ENCODE results near the gene DNAJB14.

The DNAJB14 gene

DNA sequence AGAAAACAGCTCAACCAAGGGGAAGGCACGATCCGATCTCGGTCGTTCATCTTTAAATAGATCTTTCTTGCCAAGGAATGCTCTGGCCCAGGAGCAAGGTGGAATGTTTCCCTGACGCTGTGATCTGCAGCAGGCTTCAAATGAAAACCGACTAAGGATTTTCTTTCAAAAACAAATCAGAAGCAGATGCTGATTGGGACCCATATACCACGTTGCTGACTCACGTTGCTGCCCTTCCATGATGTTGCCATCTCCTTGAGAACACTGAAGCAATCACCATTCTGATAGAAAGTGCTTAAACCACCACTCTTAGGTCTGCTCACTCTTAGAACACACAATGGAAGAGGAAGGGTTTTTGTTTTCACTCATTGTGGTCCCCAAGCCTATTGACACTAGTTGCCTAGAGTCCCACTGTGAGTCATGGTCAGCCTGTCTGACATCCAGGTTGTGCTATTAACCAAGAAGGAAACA, 78.3 kb downstream of the DNAJB14 start:
- H3K9me3 ChIP-seq (ENCODE audit: insufficient read depth, low read length), result no peaks in the 10 kb centered on the region
- no peak for TF ChIP-seq SUZ12 (IDR thresholded peaks at IDR 0.05; ENCODE audit: extremely low read depth, insufficient read depth, insufficient read length)
- TF ChIP-seq ZNF274 (IDR thresholded peaks at IDR 0.05; ENCODE audit: low read depth, low read length), result no peak
- TF ChIP-seq YY1 (IDR thresholded peaks at IDR 0.05; ENCODE audit: insufficient read depth, insufficient read length), result no peak
- no peak overlapping the region for H3K4me3 ChIP-seq (ENCODE audit: insufficient read length, low read depth)
- no peak overlapping the region for H3K9ac ChIP-seq (ENCODE audit: insufficient read length, low read depth)
- DNase-seq (ENCODE audit: low read depth, low spot score), result peak; percentile 50
- no peaks in the 10 kb centered on the region for H3K36me3 ChIP-seq (ENCODE audit: insufficient read depth, insufficient read length, low read length)
- H3K4me1 ChIP-seq (ENCODE audit: insufficient read depth, insufficient read length), result no peaks in the 10 kb centered on the region
- no peaks in the 10 kb centered on the region for H3K27me3 ChIP-seq (ENCODE audit: insufficient read depth, insufficient read length)

DNA sequence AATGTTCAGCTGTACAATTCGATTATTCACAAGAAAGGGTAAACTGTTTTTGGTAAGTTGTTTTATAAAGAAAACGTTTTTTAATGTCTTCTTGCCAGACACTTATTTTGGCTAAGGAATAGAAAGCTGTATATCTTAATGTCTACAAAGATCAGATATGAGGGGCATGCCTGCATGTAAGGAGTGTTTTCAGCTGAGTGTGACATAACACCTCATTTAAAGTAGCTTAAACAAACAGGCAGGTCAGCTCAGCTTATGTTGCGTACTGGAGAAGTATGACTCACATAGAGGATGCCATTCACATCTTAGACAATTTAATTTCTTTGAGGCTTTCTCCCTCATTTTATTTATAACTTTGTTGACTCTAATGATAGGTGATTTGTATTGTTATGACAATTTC, 82.6 kb downstream of the DNAJB14 start:
- DNase-seq (ENCODE audit: low read depth, low spot score), result no peak
- TF ChIP-seq SUZ12 (IDR thresholded peaks at IDR 0.05; ENCODE audit: extremely low read depth, insufficient read depth, insufficient read length), result no peak
- no peak for TF ChIP-seq ZNF274 (IDR thresholded peaks at IDR 0.05; ENCODE audit: low read depth, low read length)
- no peak for TF ChIP-seq YY1 (IDR thresholded peaks at IDR 0.05; ENCODE audit: insufficient read depth, insufficient read length)
- Histone ChIP-seq H3K4me3 (ENCODE audit: insufficient read length, low read depth) (no peak overlapping the region), H3K4me1 (ENCODE audit: insufficient read depth, insufficient read length) (no peaks in the 10 kb centered on the region), H3K9ac (ENCODE audit: insufficient read length, low read depth) (no peak overlapping the region), H3K27me3 (ENCODE audit: insufficient read depth, insufficient read length) (no peaks in the 10 kb centered on the region), H3K9me3 (ENCODE audit: insufficient read depth, low read length) (no peaks in the 10 kb centered on the region), H3K36me3 (ENCODE audit: insufficient read depth, insufficient read length, low read length) (no peaks in the 10 kb centered on the region)

DNA sequence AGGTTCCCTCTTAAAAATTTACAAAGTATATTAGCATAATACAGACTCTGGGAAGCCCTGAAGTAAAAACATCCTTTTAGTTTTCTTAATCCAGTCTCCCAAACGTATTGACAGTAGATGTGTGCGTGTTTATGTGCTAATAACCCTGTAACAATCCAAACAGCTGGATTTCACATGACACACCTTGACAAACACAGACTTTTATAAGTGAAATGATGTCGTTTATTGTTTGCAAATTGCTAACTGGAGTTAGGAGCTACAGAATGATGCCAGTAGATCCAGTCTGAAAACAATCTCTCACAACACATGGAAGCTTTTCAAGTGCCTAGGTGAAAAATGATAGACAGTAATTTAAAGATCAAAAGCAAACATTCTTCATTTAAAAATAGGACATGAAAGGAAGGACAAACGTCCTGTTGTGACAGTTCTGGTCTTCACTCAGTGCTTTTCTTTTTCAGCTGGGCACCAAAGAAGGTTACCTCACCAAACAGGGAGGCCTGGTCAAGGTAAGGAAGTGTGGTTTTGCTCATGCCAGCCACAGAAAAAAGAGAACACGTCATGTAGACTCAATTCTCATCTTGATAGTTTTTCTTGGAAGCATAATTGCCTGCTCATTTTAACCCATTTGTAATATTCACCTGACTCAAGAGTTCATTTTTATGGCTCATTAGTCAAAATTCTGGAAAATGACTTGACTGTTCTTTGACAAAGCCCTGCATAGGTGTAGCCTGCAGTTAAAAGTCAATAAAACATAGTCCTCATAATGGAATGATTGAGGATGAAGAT, 85.1 kb downstream of the DNAJB14 start:
- Histone ChIP-seq H3K9me3 (ENCODE audit: insufficient read depth, low read length) (no peaks in the 10 kb centered on the region), H3K36me3 (ENCODE audit: insufficient read depth, insufficient read length, low read length) (no peaks in the 10 kb centered on the region), H3K27me3 (ENCODE audit: insufficient read depth, insufficient read length) (no peaks in the 10 kb centered on the region), H3K4me1 (ENCODE audit: insufficient read depth, insufficient read length) (no peaks in the 10 kb centered on the region), H3K9ac (ENCODE audit: insufficient read length, low read depth) (no peak overlapping the region), H3K4me3 (ENCODE audit: insufficient read length, low read depth) (no peak overlapping the region)
- no peak for TF ChIP-seq YY1 (IDR thresholded peaks at IDR 0.05; ENCODE audit: insufficient read depth, insufficient read length)
- no peak for TF ChIP-seq SUZ12 (IDR thresholded peaks at IDR 0.05; ENCODE audit: extremely low read depth, insufficient read depth, insufficient read length)
- no peak for TF ChIP-seq ZNF274 (IDR thresholded peaks at IDR 0.05; ENCODE audit: low read depth, low read length)
- no peak for DNase-seq (ENCODE audit: low read depth, low spot score)

DNA sequence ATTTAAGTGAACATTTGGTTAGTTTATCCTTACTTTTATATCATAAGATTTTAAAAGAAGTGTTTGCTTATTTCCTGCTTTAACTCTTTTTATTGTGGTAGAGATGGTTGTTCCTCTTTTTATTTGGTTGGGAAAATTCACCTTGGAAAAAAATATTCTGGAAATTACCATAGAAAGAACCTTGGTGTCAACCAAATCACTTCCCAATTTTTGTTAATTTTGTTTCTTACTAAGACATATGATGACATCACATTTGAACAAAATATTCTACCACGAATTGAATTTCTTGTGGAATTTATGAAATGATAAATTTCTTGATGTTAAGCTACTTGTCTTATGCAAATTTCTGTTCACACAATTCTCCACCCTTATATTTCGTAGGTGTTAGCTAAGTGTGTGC, 85.9 kb downstream of the DNAJB14 start:
- Histone ChIP-seq H3K9me3 (ENCODE audit: insufficient read depth, low read length) (no peaks in the 10 kb centered on the region), H3K9ac (ENCODE audit: insufficient read length, low read depth) (no peak overlapping the region), H3K36me3 (ENCODE audit: insufficient read depth, insufficient read length, low read length) (no peaks in the 10 kb centered on the region), H3K4me1 (ENCODE audit: insufficient read depth, insufficient read length) (no peaks in the 10 kb centered on the region), H3K27me3 (ENCODE audit: insufficient read depth, insufficient read length) (no peaks in the 10 kb centered on the region), H3K4me3 (ENCODE audit: insufficient read length, low read depth) (no peak overlapping the region)
- DNase-seq (ENCODE audit: low read depth, low spot score), result no peak
- TF ChIP-seq ZNF274 (IDR thresholded peaks at IDR 0.05; ENCODE audit: low read depth, low read length), result no peak

DNA sequence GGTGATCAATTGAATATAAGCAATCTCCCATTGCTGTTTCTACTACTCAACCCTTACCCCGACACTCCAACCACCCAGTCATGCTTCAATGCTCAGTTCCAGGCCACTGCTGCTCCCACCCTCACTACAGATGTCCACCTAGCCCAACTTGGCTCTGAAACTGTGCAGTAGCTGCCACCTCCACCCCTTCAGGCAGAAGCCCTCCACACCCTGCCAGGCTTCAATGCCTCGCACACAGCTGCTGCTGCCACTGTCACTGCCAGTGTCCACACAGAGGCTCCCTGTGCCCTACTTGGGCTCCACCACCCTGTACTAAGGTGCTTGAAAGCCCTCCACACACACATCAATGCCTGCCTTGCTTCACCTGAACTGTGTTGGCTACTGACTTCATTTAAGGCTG, 86.8 kb downstream of the DNAJB14 start:
- no peaks in the 10 kb centered on the region for H3K9me3 ChIP-seq (ENCODE audit: insufficient read depth, low read length)
- no peaks in the 10 kb centered on the region for H3K36me3 ChIP-seq (ENCODE audit: insufficient read depth, insufficient read length, low read length)
- DNase-seq (ENCODE audit: low read depth, low spot score), result no peak
- no peak for TF ChIP-seq ZNF274 (IDR thresholded peaks at IDR 0.05; ENCODE audit: low read depth, low read length)
- TF ChIP-seq YY1 (IDR thresholded peaks at IDR 0.05; ENCODE audit: insufficient read depth, insufficient read length), result no peak
- TF ChIP-seq SUZ12 (IDR thresholded peaks at IDR 0.05; ENCODE audit: extremely low read depth, insufficient read depth, insufficient read length), result no peak
- no peaks in the 10 kb centered on the region for H3K4me1 ChIP-seq (ENCODE audit: insufficient read depth, insufficient read length)
- no peak overlapping the region for H3K9ac ChIP-seq (ENCODE audit: insufficient read length, low read depth)
- no peak overlapping the region for H3K4me3 ChIP-seq (ENCODE audit: insufficient read length, low read depth)
- no peaks in the 10 kb centered on the region for H3K27me3 ChIP-seq (ENCODE audit: insufficient read depth, insufficient read length)

DNA sequence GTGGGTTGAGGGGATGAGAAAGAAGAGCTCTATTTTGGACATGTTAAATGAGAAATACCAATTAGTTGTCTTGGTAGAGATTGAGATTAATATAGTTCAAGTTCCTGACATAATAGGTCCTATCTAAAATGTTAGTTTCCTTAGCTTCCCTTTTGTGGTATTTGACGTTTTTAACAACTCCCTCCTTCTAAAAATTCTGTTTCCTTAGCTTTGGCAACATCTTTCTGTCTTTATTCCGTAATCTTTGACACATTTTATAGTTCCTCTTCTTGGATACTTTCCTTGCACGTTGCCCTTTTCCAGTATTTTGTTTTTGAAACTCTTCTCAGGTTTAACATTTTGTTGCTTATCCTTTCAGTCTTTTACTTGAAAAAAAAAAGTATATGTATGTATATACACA, 89.1 kb downstream of the DNAJB14 start:
- DNase-seq (ENCODE audit: low read depth, low spot score), result no peak
- H3K9ac ChIP-seq (ENCODE audit: insufficient read length, low read depth), result no peak overlapping the region
- TF ChIP-seq YY1 (IDR thresholded peaks at IDR 0.05; ENCODE audit: insufficient read depth, insufficient read length), result no peak
- TF ChIP-seq ZNF274 (IDR thresholded peaks at IDR 0.05; ENCODE audit: low read depth, low read length), result no peak
- TF ChIP-seq SUZ12 (IDR thresholded peaks at IDR 0.05; ENCODE audit: extremely low read depth, insufficient read depth, insufficient read length), result no peak
- H3K9me3 ChIP-seq (ENCODE audit: insufficient read depth, low read length), result no peaks in the 10 kb centered on the region
- H3K27me3 ChIP-seq (ENCODE audit: insufficient read depth, insufficient read length), result no peaks in the 10 kb centered on the region
- no peaks in the 10 kb centered on the region for H3K36me3 ChIP-seq (ENCODE audit: insufficient read depth, insufficient read length, low read length)
- H3K4me1 ChIP-seq (ENCODE audit: insufficient read depth, insufficient read length), result no peaks in the 10 kb centered on the region
- no peak overlapping the region for H3K4me3 ChIP-seq (ENCODE audit: insufficient read length, low read depth)

DNA sequence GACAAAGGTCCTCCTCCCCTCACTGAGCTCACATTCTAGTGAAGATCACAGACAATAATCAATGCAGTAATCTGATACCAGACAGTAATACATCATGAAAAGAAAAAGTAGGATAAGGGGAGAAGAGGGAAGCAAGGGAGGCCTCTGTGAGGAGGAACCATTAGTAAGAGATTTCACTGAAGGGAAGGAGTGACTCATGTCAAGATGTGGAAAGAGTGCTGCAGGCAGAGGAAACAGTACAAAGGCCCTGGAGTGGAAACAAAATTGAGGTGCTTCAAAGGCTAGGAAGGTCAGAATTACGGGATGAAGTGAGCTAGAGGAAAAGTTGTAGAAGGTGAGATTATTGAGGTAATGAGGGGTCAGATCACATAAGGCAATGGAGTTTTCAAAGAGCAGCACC, 90.3 kb downstream of the DNAJB14 start:
- Histone ChIP-seq H3K9me3 (ENCODE audit: insufficient read depth, low read length) (no peaks in the 10 kb centered on the region), H3K9ac (ENCODE audit: insufficient read length, low read depth) (no peak overlapping the region), H3K4me3 (ENCODE audit: insufficient read length, low read depth) (no peak overlapping the region), H3K36me3 (ENCODE audit: insufficient read depth, insufficient read length, low read length) (no peaks in the 10 kb centered on the region), H3K4me1 (ENCODE audit: insufficient read depth, insufficient read length) (no peaks in the 10 kb centered on the region), H3K27me3 (ENCODE audit: insufficient read depth, insufficient read length) (no peaks in the 10 kb centered on the region)
- no peak for TF ChIP-seq SUZ12 (IDR thresholded peaks at IDR 0.05; ENCODE audit: extremely low read depth, insufficient read depth, insufficient read length)
- TF ChIP-seq YY1 (IDR thresholded peaks at IDR 0.05; ENCODE audit: insufficient read depth, insufficient read length), result no peak
- no peak for TF ChIP-seq ZNF274 (IDR thresholded peaks at IDR 0.05; ENCODE audit: low read depth, low read length)
- no peak for DNase-seq (ENCODE audit: low read depth, low spot score)
